Cerebellar nuclear complex (tissue), 1 donor: ENCODE measurements around the gene GALNT12.

Experiments used
- DNase-seq, 2 experiments: peaks; one replicate each; lab custom pipeline; 2025; lab: John Stamatoyannopoulos, UW

The GALNT12 gene

DNA sequence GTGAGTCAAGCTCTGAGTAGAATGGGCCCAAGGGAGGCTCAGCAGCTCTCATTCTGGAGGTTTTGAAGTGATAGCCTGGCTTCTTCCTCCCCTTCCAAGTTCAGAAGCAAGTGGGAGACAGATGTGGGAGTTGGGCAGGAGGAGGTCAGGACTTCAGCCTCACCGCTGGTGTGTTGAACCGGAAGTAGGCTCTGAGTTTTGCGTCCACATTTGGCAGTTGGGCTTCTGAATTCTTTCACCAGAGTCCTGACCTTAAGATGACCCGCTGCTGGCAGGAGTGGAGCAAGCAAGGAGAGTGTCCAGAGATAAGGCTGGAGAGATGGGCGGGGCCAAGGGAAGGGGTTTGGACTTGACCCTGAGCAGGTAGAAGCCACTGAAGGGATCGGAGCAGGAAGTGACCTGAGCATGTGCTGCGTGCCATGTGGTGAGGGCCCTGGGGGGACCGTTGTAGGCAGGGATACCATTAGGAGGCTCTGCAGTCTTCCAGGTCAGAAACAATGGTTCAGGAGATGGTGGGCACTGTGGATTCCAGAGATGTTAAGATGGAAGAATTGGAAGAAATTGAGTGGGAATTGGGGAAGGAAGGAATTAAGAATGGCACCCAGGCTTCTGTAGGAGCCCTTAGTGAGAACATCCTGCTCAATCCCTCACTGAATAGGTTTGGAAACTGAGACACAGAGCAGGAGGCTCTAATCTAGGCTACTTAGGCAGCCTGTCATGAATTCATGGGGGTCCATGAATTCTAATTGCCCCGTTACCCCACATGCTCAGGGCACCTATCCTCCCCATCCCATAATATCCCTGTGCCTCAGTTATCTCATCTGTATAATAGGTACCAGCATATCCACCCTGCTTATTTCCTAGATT is 25.9 kb downstream of the GALNT12 start:
- no peak for DNase-seq

DNA sequence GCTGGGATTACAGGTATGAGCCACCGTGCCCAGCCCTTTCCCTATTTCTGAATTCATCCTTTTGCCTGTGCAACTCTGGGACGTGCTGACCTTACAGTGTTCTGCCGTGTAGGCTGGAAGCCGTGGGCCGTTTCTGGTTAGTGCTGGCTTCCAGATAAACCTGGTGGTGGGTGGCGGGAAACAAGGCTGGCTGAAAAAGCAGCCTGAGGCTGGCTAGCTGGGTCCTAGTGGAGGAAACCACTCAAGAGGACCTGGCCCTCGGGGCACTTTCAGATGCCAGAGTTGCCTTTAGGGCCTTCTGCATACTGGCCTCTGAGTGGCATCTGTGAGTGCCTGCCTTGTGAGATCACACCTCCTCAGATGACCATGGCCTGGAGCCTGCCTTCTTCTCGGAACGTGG is 26.9 kb downstream of the GALNT12 start:
- DNase-seq = no peak

DNA sequence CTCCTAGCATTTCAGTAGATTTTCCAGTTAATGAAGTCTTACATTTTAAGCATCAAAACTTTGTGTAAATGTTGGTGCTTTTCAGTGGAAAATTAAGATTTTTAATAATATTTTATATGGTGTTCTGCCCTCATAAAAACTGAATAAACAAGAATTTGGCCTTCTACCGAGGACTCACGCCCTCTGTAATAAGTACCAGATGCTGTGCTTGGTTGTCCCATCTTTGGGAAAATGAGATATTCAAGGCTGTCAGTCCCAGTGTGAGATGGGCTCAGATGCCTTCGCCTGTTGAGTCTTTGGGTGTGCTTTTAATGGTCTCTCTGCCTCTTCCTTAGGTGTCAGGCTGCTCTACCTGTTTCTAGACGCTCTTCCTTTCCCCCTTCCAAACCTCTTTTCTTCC is 28.7 kb downstream of the GALNT12 start:
- DNase-seq = no peak

DNA sequence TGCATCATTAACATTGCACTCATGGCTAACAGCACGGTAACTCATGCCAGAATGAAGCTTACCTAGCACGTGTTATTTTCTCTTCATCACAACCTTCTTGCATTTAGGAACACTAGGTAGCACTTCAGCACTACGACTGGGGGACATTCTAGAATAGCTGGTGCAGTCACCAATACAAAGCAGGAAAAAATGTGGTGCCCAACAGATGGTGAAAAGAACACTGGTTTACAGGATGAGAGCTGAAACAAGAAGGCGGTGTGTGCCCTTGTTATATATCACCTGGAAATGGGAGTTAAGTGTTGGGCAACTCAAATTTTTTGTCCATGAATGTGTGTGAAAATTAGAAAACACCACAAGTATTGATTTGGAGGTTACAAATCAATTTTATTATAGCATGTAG is 30.0 kb downstream of the GALNT12 start:
- peak in 1 of 2 experiments; percentile 63 for DNase-seq

DNA sequence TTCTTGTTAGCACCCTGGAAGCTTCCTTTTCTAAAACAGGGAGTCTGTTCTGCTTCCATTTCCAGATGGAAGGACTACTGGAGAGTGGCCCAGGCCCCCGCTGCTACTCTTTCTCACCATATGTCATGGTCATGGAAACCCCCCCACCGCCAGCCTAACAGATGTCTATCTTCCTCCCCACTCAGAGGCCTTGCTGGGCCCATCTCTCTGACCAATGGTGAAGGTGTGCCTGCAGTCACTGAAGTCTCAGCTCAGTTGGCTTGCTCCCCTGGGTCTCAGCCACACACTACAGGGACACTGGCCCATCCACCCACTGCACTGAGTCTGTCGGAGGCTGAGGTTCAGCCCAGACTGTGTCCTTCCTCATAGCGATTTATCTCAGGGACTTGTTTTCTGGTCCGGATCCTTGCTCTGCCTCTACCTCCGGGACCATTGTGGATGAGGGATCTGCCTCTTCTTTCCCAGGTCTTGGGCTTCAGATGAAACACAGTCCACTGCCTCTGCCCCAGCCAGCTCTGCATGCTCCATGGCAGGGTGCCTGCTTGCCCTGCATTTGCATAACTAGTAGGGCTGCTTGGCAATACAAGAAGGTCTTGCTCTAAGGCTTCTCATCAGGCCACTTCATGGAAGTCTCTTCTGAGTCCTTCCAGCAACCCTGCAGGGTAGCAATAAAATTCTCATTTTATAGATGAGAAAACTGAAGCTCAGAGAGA is 30.8 kb downstream of the GALNT12 start:
- peak; percentile 32 to 67 for DNase-seq

DNA sequence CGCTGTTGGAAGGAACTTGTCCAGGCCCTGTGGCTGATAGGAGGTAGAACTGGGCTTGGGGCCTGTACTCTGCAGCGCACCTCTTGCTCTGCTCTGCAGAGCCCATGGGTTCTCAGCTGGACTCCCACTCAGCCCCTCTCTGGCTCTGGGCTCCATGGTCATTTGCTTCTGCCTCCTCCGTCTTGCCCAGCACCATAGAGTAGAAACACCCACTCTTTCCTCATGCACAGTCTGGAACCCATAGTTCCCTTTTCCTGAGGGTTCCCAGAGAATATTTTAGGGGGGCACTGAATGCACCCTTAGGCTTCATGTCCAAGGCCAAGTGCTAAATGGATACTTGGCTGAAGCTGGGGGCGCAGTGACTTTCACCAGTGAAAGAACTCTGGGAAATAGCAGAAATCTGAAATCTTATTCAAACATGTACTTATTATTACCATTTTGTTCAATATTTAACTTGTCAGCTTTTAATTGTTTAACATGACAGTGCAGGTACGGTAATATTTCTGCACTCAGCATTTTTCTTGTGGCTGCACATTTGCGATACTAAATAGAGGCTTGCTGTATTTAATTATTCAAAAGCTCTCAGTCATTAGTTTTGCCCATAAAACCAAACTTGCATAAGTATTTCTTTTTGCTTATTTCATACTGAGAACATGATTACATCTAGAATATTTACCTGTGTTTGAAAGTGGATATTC is 31.5 kb downstream of the GALNT12 start:
- DNase-seq = no peak

DNA sequence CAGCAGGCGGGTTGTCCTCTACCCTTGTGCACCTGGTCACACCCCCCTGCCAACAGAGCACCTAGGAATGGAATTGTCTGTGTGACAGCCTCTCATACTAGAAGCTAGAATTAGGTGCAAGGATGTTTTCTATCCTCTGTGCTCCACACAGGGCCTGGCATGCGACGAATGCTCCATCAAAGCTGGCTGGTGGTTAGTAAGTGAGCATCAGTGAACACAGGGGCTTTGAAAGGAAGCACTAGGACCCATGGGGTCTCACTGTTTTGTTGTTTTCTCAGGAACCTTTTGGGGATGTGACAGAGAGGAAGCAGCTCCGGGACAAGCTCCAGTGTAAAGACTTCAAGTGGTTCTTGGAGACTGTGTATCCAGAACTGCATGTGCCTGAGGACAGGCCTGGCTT is 32.3 kb downstream of the GALNT12 start:
- no peak for DNase-seq

DNA sequence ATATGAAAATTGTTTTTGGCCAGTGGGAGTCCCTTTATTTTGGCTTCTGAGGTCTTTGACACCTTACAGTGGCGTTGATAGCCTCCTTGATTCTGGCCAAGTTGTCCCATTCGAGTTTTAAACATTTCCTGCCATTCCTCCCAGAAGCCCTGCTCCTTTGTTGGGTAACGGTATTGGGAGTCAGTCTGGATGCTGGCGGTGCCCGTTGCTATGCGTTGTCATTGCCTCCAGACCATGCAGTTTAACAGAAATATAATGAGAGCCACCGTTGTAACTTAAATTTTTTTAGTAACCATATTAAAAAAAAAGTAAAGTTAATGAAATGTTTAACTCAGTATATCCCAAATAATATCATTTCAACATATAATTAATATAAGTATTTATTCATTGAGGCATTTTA is 35.0 kb downstream of the GALNT12 start:
- no peak for DNase-seq

DNA sequence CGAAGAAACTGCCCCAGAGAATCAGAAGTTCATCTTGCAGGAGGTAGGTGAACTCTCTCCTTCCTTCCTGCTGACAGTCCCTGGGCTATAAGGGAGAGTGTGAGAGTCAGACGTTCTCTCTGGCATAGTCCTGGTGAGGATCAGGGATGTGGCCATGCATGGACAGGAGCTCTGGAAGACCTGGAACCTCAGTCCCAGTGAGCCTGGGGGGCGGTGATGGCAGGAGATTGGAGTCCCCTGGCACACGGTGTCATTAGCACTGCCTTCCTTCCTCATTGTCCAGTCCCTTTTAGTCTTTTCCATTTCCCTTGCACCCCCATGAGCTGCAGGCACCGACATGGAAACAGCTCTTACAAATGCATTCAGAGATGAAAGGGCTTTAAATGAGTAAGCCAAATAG is 38.6 kb downstream of the GALNT12 start:
- DNase-seq = no peak

DNA sequence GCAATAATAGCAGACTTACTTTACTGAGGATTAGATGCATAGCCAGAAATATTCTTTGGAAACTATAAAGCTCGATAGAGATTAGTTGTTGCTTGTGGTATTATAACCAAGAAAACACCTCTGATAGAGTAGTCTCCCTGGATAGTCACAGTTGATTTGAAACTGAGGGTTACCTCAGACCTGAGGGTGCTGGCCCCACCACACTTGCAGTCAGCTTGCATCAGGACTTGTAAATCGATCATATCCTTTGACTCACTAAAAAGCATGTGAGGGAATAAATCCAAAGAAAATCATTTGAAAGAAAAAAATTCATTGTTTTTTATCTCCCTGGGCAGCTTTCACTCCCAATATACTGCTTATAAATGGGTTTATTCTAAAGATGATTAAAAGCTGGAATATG is 39.4 kb downstream of the GALNT12 start:
- DNase-seq = no peak

DNA sequence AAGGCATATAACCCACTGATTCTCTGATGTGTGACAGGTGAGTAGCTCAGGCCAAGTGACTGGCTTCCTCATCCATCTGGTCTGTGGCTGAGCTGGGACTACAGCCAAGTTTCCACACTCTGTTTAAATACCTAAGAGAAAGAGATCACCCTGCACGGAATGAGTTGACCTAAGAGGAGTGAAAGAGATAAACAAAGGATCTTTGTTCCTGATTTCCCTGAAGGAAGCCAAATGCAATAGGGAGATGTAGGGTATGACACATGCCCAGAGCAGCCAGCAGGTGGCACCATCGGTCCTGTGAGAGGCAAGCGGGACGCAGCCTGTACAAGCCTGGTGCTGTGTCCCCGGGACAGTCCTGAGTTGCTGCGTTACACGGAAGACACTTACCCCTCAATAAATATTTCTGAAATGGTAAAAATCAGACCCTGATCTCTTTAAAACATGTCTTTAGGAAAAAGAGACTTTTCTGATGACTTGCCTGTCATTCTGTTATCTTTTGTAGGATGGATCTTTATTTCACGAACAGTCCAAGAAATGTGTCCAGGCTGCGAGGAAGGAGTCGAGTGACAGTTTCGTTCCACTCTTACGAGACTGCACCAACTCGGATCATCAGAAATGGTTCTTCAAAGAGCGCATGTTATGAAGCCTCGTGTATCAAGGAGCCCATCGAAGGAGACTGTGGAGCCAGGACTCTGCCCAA is 41.1 kb downstream of the GALNT12 start:
- DNase-seq = peak; percentile 73 to 89

DNA sequence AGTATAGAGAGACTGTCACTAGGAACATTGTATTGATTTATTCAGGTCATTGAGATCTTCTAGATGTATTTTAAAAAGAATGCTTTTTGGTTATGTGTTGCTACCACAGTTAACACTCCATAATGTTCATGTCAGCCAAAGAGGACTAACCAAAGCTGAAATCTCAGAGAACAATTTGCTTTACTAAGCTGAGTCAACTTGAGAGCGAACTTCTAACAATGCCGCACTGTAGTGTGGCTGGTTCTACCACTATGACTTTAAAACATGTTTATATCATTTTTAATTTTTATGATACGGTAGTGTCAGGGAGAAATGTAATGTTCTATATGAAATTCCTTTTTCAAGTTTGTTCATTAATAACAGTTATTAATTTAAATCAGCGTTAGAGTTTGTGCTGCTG is 42.1 kb downstream of the GALNT12 start:
- DNase-seq = no peak

DNA sequence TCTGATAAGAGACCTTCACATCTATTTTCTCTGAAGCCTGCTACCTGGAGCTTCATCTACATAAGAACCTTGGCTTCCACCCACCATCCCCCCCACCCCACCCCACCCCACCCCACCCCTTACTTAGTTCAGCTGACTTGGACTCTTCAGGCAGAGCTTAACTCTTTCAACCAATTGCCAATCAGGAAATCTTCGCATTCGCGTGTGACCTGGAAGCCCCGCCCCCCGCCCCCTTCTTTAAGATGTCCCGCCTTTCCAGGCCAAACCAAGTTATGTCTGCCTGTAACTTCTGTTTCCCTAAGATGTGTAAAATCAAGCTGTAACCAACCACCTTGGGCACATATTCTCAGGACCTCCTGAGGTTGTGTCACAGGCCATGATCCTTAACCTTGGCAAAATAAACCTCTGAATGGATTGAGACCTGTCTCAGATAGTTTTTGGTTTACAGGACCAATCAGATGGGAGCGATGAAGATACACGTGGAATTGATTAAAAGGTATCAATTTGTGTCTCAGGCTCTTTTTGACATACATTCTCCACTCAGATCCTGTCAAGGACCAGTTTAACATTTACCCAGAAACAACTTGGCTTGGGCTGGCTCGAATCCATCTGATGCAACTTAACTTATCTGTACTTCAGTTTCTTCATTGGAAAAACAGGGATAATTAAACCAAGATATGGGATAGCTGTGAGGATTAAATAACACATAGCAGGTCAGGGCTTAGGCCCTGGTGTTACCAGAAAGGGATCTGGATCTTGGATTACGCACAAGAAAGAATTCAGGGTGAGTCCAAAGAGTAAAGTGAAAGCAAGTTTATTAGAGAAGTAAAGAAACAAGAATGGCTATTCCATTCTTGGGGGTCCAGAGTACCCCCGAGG is 43.6 kb downstream of the GALNT12 start:
- no peak for DNase-seq

DNA sequence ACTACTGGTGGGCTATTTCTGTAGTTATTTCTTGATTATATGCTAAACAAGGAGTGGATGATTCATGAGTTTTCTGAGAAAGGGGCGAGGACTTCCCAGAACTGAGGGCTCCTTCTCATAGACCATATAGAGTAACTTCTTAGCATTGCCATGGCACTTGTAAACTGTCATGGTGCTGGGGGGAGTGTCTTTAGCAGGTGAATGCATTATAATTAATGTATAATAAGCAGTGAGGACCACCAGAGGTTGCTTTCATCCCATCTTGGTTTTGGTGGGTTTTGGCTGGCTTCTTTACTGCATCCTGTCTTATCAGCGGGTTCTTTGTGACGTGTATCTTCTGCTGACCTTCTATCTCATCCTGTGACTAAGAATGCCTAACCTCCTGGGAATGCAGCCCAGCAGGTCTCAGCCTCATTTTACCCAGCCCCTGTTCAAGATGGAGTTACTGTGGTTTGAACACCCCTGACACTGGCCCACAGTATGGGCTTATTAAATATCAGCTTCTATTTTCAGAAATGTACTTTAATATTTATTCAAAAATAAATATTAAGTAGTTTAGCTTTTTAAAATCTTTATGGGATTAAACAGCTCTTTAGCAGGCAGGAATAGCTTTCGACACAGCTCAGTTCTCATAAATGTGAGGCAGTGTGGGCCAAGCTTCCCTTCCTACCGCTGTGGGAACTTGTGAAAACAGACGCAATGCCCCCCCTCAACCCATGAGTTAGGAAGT is 44.4 kb downstream of the GALNT12 start:
- DNase-seq = no peak

DNA sequence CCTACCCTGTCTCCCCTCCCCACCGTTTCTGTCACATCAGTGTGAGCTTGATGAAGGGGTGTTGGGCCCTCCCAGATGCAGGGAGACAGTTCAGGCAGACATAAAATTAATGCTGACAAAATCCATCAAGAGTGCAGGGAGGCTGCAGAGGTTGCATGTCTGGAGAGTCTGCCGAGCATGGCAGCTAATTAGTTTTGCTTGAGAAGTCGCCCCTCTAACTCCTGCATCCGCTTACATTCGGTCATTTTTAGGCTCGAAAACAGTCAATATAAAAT is 44.9 kb downstream of the GALNT12 start:
- DNase-seq = no peak

DNA sequence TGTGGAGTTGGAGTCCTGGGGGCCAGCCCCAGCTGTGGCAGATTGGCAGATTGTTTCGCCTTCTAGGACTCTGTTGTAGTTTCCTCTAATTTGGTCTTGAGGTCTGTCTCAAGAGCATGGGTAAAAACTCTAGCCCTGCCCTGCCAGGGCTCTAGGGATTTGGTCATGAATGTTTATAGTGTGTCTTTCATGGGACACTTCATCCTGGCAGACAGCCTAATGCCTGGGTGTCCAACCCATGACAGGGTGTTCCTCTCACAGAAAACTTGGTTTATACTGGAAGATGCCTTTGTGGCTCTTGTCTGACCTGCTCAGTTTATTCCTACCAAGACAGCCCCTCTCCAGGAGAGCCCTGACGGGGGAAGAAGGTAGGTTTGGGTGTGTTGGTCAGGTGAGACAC is 45.5 kb downstream of the GALNT12 start:
- DNase-seq = no peak

DNA sequence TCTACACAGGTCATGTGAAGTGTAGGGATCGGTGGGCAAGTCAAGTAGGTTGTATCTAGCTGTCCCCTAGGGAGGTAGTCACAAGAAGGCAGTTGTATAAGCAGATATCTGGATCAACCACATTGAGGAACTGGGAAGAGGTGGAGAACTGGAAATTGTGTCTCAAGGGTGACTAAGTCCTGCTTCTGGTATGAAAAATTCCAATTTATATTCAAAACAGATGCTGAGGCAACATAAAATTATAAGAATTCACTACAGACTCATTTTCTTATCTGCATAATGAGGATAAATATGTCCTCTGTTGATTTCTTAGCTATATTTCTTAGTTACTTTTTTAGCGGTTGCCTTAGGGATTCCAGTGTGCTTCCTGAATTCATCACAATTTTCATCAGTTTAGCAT is 46.8 kb downstream of the GALNT12 start:
- no peak for DNase-seq

DNA sequence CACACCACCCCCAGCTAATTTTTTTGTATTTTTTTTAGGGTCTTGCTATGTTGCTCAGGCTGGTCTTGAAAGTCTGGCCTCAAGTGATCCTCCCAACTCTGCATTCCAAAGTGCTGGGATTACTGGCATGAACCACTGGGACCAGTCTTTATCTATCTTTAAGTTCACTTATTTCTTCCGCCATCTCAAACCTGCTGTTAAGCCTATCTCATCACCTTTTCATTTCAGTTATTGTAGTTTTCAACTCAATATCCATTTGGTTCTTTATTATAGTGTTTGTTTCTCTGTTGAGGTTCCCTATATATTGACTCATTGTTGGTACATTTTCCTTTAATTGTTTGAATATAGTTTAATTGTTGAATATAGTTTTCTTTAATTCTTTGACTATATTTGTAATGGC is 48.1 kb downstream of the GALNT12 start:
- DNase-seq = no peak

DNA sequence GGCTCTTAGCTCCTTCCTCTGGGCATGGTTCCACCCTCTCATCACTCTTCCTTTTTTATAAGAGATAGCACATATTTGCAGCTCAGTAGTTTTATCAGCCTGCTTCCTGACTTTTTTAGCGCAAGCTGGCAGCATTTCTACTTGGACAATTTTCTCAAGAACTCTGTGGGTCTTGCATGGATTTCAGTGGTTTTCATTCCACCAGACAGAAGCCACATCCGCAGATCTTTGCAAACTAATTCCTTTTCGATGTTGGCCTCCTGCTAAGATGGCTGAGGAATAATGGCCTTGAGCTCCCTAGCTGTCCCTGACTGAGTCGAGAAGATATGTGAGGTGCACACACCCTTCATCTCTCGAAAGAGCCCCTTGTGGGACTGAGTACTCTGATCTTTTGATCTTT is 49.5 kb downstream of the GALNT12 start:
- no peak for DNase-seq

DNA sequence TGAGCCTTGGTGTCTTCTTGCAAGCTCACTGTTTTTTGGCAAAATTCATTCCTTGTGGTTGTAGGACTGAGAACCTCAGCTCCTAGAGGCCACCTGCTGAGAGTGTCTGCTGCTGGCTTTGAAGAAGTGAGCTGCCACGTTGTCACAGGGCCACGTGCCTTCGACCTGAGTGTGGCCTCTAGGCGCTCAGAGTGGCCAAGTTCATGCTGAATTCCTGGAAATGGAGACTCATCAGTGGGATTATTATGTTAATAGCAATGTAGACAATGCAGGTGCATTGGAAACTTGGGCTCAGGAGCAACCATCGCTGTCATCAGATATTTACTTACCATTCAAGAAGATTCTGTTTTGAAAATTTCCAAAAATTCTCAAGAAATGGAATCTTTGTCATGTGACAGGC is 52.5 kb downstream of the GALNT12 start:
- no peak for DNase-seq

DNA sequence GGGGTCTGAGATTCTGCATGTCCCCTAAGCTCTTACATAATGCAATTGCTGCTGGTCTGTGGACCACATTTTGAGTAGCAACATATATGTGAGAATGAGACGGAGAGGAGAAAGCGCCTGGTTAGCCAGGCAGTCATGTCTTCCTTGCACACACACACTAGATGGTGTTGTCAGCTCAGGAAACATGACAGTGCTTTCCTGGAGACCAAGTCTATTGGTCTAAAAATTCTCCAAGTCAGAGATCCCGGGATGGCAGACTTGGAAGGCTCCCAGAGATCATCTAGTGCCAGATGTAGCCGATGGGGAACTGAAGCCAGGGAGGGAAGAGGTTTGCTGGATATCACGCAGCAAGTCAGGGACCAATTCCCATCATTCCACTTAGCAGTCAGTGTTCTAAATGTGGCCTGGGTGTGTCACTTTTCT is 53.4 kb downstream of the GALNT12 start:
- no peak for DNase-seq
